PC-3 (cell line): ENCODE results near the gene IFITM2.

ENCODE experiments used
- EZH2 ChIP-seq: fragments of 300-600 bp; sonication (generic); IDR thresholded peaks from one replicate; pipeline ENCODE4 v1.6.1; 2017; ENCODE audit warnings: antibody characterized with exemption, mild to moderate bottlenecking, low read length; ENCODE audit not compliant: unreplicated experiment
- TF ChIP-seq, protein P1 (sequence below): fragments of 300-600 bp; sonication (generic); conservative IDR thresholded peaks from 2 replicates; pipeline ENCODE4 v1.5.1; 2017; ENCODE audit warnings: antibody characterized with exemption, low read depth, mild to moderate bottlenecking, low read length

DNA sequence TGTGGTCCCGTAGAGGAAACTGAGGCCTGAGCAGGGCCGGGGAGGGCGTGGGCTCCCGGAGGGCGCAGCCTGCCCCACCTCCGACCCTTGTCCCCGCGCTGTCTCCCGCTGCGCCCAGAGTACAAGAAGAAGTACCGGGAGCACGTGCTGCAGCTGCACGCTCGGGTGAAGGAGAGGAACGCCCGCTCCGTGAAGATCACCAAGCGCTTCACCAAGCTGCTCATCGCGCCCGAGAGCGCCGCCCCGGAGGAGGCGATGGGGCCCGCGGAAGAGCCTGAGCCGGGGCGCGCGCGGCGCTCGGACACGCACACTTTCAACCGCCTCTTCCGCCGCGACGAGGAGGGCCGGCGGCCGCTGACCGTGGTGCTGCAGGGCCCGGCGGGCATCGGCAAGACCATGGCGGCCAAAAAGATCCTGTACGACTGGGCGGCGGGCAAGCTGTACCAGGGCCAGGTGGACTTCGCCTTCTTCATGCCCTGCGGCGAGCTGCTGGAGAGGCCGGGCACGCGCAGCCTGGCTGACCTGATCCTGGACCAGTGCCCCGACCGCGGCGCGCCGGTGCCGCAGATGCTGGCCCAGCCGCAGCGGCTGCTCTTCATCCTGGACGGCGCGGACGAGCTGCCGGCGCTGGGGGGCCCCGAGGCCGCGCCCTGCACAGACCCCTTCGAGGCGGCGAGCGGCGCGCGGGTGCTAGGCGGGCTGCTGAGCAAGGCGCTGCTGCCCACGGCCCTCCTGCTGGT lies 27.5 kb upstream of the IFITM2 start:
- TF ChIP-seq, protein P1, sequence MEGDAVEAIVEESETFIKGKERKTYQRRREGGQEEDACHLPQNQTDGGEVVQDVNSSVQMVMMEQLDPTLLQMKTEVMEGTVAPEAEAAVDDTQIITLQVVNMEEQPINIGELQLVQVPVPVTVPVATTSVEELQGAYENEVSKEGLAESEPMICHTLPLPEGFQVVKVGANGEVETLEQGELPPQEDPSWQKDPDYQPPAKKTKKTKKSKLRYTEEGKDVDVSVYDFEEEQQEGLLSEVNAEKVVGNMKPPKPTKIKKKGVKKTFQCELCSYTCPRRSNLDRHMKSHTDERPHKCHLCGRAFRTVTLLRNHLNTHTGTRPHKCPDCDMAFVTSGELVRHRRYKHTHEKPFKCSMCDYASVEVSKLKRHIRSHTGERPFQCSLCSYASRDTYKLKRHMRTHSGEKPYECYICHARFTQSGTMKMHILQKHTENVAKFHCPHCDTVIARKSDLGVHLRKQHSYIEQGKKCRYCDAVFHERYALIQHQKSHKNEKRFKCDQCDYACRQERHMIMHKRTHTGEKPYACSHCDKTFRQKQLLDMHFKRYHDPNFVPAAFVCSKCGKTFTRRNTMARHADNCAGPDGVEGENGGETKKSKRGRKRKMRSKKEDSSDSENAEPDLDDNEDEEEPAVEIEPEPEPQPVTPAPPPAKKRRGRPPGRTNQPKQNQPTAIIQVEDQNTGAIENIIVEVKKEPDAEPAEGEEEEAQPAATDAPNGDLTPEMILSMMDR: no peak
- TF ChIP-seq EZH2: no peak
